ENCODE data around the gene NRIP1. TPM values are rescaled to one million over a fixed set of nuclear protein-coding genes. Genes with fewer than 3 reads are reported as not detected.

NRIP1 gene
- total RNA-seq, 1 experiment from 2014 or later = 14.6 TPM

- no peak overlapping the region for H3K27ac ChIP-seq (ENCODE audit: low read depth, low read length, poor library complexity, severe bottlenecking)
- no peaks in the 10 kb centered on the region for H3K36me3 ChIP-seq (ENCODE audit: insufficient read depth, low read length, poor library complexity, severe bottlenecking)
- no peaks in the 10 kb centered on the region for H3K9me3 ChIP-seq (ENCODE audit: low read depth, low read length, poor library complexity, severe bottlenecking)
- TF ChIP-seq EZH2 (IDR thresholded peaks at IDR 0.05; ENCODE audit: borderline replicate concordance, low read depth, low read length, poor library complexity, severe bottlenecking) (no peak), CTCF (conservative IDR thresholded peaks at IDR 0.05; ENCODE audit: low read depth, low read length) (no peak)
- no peaks in the 10 kb centered on the region for H3K4me1 ChIP-seq (ENCODE audit: insufficient read depth, low read length, poor library complexity, severe bottlenecking)
- BruUV-seq (replicated peaks) = no TSS peak
- no peaks in the 10 kb centered on the region for H3K27me3 ChIP-seq (replicated peaks; ENCODE audit: insufficient read depth, low read depth, low read length, poor library complexity)
- ChIA-PET CTCF (no interaction called here), POLR2A (ENCODE audit: low non-redundant PET) (no interaction called here)
- H3K4me3 ChIP-seq (ENCODE audit: low read depth, low read length, poor library complexity, severe bottlenecking) = no peak overlapping the region
- no peak for DNase-seq (ENCODE audit: low spot score)
- intact Hi-C loops (cut with micrococcal nuclease; ENCODE audit: unreplicated experiment) = no loop called here
Observed at GRCh38 chr21:15004721-15005370, 60.0 kb downstream of the NRIP1 start.

GRCh38 chr21:15003463-15004135 is 61.2 kb downstream of the NRIP1 start:
- no TSS peak for BruUV-seq (replicated peaks)
- no peaks in the 10 kb centered on the region for H3K36me3 ChIP-seq (ENCODE audit: insufficient read depth, low read length, poor library complexity, severe bottlenecking)
- ChIA-PET POLR2A (ENCODE audit: low non-redundant PET) (no interaction called here), CTCF (no interaction called here)
- H3K9me3 ChIP-seq (ENCODE audit: low read depth, low read length, poor library complexity, severe bottlenecking) = no peaks in the 10 kb centered on the region
- H3K27me3 ChIP-seq (replicated peaks; ENCODE audit: insufficient read depth, low read depth, low read length, poor library complexity) = no peaks in the 10 kb centered on the region
- no peak for DNase-seq (ENCODE audit: low spot score)
- TF ChIP-seq CTCF (conservative IDR thresholded peaks at IDR 0.05; ENCODE audit: low read depth, low read length) = no peak
- no peak for TF ChIP-seq EZH2 (IDR thresholded peaks at IDR 0.05; ENCODE audit: borderline replicate concordance, low read depth, low read length, poor library complexity, severe bottlenecking)
- H3K27ac ChIP-seq (ENCODE audit: low read depth, low read length, poor library complexity, severe bottlenecking) = no peak overlapping the region
- no peaks in the 10 kb centered on the region for H3K4me1 ChIP-seq (ENCODE audit: insufficient read depth, low read length, poor library complexity, severe bottlenecking)
- no peak overlapping the region for H3K4me3 ChIP-seq (ENCODE audit: low read depth, low read length, poor library complexity, severe bottlenecking)
- intact Hi-C loops (cut with micrococcal nuclease; ENCODE audit: unreplicated experiment) = no loop called here

GRCh38 chr21:15001857-15002606 is 62.8 kb downstream of the NRIP1 start:
- intact Hi-C loops (cut with micrococcal nuclease; ENCODE audit: unreplicated experiment) = no loop called here
- Histone ChIP-seq H3K9me3 (ENCODE audit: low read depth, low read length, poor library complexity, severe bottlenecking) (no peaks in the 10 kb centered on the region), H3K4me3 (ENCODE audit: low read depth, low read length, poor library complexity, severe bottlenecking) (no peak overlapping the region), H3K36me3 (ENCODE audit: insufficient read depth, low read length, poor library complexity, severe bottlenecking) (no peaks in the 10 kb centered on the region), H3K27ac (ENCODE audit: low read depth, low read length, poor library complexity, severe bottlenecking) (no peak overlapping the region), H3K4me1 (ENCODE audit: insufficient read depth, low read length, poor library complexity, severe bottlenecking) (no peaks in the 10 kb centered on the region), H3K27me3 (replicated peaks; ENCODE audit: insufficient read depth, low read depth, low read length, poor library complexity) (no peaks in the 10 kb centered on the region)
- TF ChIP-seq EZH2 (IDR thresholded peaks at IDR 0.05; ENCODE audit: borderline replicate concordance, low read depth, low read length, poor library complexity, severe bottlenecking) = no peak
- no peak for TF ChIP-seq CTCF (conservative IDR thresholded peaks at IDR 0.05; ENCODE audit: low read depth, low read length)
- no peak for DNase-seq (ENCODE audit: low spot score)
- ChIA-PET CTCF (no interaction called here), POLR2A (ENCODE audit: low non-redundant PET) (no interaction called here)
- no TSS peak for BruUV-seq (replicated peaks)
